ENCODE data around the gene UBE2I. TPM values are rescaled to one million over a fixed set of nuclear protein-coding genes. Genes with fewer than 3 reads are reported as not detected.
"Not testable (repeated sequence)": the region's sequence is repeated elsewhere in the genome, so short reads cannot be mapped to it uniquely, and the experiment has no call there.

The UBE2I gene
- total and polyA plus RNA-seq, 7 donors = 38.4 to 95.3 (median 54.5) TPM

DNA sequence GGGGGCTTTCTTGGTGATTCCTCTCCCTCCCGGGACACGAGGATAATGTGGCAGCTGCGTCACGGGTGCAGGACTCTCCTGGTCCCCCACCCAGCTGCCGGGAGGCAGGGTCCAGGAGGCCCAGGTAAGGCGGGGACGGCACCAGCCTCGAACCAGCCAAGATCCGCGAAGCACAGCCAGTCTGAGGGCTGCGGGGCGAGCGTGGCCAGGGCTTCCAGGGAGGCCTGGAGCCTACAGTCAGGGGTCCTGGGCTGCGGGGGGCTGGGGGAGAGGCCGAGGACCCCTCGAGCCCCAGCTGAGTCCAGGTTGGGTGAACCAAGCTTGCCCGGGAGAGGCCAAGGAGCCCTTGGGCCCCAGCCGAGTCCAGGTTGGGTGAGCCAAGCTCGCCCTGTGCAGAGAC, 43.6 kb upstream of the UBE2I start:
- no peak overlapping the region for H3K4me3 ChIP-seq
- H3K27me3 ChIP-seq = peaks cover 3 to 39% (median 18%) of the 10 kb centered on the region in 3 donors
- TF ChIP-seq POLR2AphosphoS5 (IDR thresholded peaks at IDR 0.05) (no peak), POLR2A (IDR thresholded peaks at IDR 0.05) (no peak), EP300 (IDR thresholded peaks at IDR 0.05) (no peak)
- TF ChIP-seq, protein P1, sequence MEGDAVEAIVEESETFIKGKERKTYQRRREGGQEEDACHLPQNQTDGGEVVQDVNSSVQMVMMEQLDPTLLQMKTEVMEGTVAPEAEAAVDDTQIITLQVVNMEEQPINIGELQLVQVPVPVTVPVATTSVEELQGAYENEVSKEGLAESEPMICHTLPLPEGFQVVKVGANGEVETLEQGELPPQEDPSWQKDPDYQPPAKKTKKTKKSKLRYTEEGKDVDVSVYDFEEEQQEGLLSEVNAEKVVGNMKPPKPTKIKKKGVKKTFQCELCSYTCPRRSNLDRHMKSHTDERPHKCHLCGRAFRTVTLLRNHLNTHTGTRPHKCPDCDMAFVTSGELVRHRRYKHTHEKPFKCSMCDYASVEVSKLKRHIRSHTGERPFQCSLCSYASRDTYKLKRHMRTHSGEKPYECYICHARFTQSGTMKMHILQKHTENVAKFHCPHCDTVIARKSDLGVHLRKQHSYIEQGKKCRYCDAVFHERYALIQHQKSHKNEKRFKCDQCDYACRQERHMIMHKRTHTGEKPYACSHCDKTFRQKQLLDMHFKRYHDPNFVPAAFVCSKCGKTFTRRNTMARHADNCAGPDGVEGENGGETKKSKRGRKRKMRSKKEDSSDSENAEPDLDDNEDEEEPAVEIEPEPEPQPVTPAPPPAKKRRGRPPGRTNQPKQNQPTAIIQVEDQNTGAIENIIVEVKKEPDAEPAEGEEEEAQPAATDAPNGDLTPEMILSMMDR (IDR thresholded peaks at IDR 0.05) = no peak
- no peak overlapping the region for H3K27ac ChIP-seq
- DNase-seq = no peak
- no peaks in the 10 kb centered on the region for H3K9me3 ChIP-seq
- intact Hi-C loops (cut with DNase I) = no loop called here
- no peaks in the 10 kb centered on the region for H3K4me1 ChIP-seq
- 86 to 89% methylated on average over 19 of the region's 19 CpGs for WGBS, 2 donors
- no peaks in the 10 kb centered on the region for H3K36me3 ChIP-seq

DNA sequence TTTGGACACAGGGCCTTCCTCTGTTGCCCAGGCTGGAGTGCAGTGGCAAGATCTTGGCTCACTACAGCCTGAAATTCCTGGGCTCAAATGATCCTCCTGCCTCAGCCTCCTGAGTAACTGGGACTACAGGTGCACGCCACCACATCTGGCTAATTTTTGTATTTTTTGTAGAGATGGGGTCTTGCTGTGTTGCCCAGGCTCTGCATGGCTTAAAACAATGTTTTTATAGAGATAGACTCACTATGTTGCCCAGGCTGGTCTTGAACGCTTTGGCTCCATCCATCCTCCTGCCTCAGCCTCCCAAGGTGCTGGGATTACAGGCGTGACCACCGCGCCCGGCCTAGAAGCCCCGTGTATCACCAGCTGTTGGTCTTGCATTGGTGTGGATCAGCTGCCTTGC, 40.0 kb upstream of the UBE2I start:
- DNase-seq; H3K36me3 ChIP-seq; H3K4me3 ChIP-seq; H3K27me3 ChIP-seq; intact Hi-C loops (cut with DNase I); H3K9me3 ChIP-seq; H3K27ac ChIP-seq: not testable (repeated sequence)
- peaks cover 0 to 11% (median 9%) of the 10 kb centered on the region in 4 donors for H3K4me1 ChIP-seq
- WGBS, 2 donors = 83 to 92% methylated on average over 7 of the region's 7 CpGs

GRCh38 chr16:1271380-1271723, 38.1 kb upstream of the UBE2I start:
- no peaks in the 10 kb centered on the region for H3K36me3 ChIP-seq
- intact Hi-C loops (cut with DNase I) = no loop called here
- H3K4me1 ChIP-seq = peaks cover 0 to 11% (median 9%) of the 10 kb centered on the region in 4 donors
- H3K27ac ChIP-seq = no peak overlapping the region
- H3K4me3 ChIP-seq = no peak overlapping the region
- 30 to 76% methylated on average over 12 of the region's 12 CpGs for WGBS, 2 donors
- DNase-seq = no peak
- no peaks in the 10 kb centered on the region for H3K9me3 ChIP-seq
- H3K27me3 ChIP-seq = peaks cover 0 to 12% (median 0%) of the 10 kb centered on the region in 3 donors
- TF ChIP-seq POLR2AphosphoS5 (IDR thresholded peaks at IDR 0.05) (no peak), POLR2A (IDR thresholded peaks at IDR 0.05) (no peak), EP300 (IDR thresholded peaks at IDR 0.05) (no peak)

DNA sequence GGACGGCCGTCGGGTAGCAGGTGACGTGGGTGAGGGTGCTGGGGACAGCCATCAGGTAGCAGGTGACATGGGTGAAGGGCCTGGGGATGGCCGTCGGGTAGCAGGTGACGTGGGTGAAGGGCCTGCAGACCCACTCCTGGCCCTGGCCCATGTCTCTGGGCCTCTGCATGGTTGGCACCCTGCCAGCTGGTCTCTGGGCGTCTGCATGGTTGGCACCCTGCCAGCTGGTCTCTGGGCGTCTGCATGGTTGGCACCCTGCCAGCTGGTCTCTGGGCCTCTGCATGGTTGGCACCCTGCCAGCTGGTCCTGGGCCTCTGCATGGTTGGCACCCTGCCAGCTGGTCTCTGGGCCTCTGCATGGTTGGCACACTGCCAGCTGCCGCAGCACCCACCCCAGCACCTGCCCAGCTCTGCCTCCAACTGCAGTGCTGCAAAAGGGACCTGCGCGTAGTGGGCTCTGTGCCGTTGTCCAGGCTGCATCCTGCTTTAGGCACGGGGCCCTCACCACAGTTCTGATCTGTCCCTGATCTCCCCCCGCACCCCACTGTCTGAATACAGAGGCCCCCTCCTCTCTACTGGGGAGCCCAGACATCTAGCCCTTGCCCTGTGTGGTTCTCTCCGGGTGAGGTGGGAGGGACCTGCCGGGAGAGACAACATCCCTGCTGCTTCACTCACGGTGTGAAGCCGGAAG, 37.6 kb upstream of the UBE2I start:
- H3K36me3 ChIP-seq; H3K27ac ChIP-seq; H3K9me3 ChIP-seq; H3K4me3 ChIP-seq; intact Hi-C loops (cut with DNase I): not testable (repeated sequence)
- peak in 1 of 4 donors; percentile 55 for TF ChIP-seq POLR2AphosphoS5 (IDR thresholded peaks at IDR 0.05)
- Histone ChIP-seq H3K27me3 (peaks cover 0 to 12% (median 2%) of the 10 kb centered on the region in 3 donors), H3K4me1 (peaks cover 0 to 11% (median 9%) of the 10 kb centered on the region in 4 donors)
- 8 to 24% methylated on average over 19 of the region's 19 CpGs for WGBS, 2 donors
- peak; percentile 71 for DNase-seq

DNA sequence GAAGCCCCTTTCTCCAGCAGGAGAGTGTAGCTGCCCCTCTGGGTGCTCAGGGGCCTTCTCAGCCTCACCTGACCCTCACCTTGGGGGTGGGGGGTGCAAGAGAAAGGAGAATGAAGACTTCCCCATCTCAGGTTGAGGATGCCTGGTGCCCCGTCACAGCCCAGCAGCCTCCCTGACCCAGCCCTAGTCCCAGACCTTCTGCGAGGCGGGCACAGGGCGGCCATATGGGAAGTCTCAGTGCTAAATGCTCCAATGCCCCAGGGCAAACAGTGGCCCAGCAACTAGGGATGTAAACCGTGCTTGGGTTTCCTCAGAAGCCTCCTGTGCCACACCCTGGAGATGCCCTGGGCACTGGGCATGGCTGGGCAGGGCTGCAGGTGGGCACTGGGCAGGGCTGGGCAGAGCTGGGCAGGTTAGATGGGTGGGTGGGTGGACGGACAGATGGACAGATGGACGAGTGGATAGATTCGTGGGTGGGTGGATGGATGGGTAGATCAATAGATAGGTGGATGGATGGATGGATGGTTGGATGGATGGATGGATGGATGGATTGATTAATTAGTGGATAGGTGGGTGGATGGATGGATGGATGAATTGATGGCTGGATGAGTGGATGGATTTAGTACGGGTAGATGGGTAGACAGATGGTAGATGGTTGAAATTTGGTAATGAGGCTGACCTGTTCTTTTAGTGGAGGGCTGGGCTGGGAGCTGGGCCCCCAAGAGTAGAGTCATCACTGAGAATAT, 36.8 kb upstream of the UBE2I start:
- TF ChIP-seq POLR2A (IDR thresholded peaks at IDR 0.05) (no peak), POLR2AphosphoS5 (IDR thresholded peaks at IDR 0.05) (no peak), EP300 (IDR thresholded peaks at IDR 0.05) (no peak)
- TF ChIP-seq, protein P1 (IDR thresholded peaks at IDR 0.05) = no peak
- Histone ChIP-seq H3K36me3 (no peaks in the 10 kb centered on the region), H3K9me3 (no peaks in the 10 kb centered on the region), H3K27ac (no peak overlapping the region), H3K4me3 (no peak overlapping the region), H3K4me1 (peaks cover 0 to 11% (median 9%) of the 10 kb centered on the region in 4 donors), H3K27me3 (peaks cover 0 to 20% (median 10%) of the 10 kb centered on the region in 3 donors)
- DNase-seq = no peak
- intact Hi-C loops (cut with DNase I) = no loop called here
- 33 to 69% methylated on average over 9 of the region's 9 CpGs for WGBS, 2 donors

DNA sequence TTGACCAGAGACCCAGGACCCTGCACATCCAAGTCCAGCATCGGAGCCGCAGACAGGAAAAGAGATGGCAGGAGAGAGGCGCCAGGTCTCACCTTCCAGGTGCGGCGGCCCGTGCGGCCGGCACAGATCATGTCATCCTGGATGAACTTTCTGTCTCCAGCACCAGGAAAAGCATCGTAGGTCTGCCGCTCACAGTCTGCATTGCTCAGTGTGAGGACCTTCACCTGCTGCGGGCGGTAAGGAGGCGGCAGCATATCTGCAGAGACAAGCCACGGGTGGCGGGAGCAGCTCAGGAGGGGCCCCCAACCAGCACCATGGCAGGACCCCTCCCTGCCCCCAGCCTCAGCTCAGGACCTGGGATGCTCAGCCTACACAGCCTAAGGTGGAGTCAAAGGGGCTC, 35.6 kb upstream of the UBE2I start:
- intact Hi-C loops (cut with DNase I) = no loop called here
- Histone ChIP-seq H3K4me3 (no peak overlapping the region), H3K9me3 (no peaks in the 10 kb centered on the region), H3K27ac (no peak overlapping the region), H3K36me3 (no peaks in the 10 kb centered on the region), H3K4me1 (peaks cover 0 to 11% (median 9%) of the 10 kb centered on the region in 4 donors), H3K27me3 (peaks cover 0 to 32% (median 19%) of the 10 kb centered on the region in 3 donors)
- 86 to 91% methylated on average over 15 of the region's 15 CpGs for WGBS, 2 donors
- TF ChIP-seq, protein P1 (IDR thresholded peaks at IDR 0.05) = no peak
- TF ChIP-seq EP300 (IDR thresholded peaks at IDR 0.05) = no peak
- no peak for TF ChIP-seq POLR2A (IDR thresholded peaks at IDR 0.05)
- TF ChIP-seq POLR2AphosphoS5 (IDR thresholded peaks at IDR 0.05) = no peak
- DNase-seq = no peak
